GM12878 (cell line): Measurements from ENCODE around the gene FOXJ1. TPM values are rescaled to one million over a fixed set of nuclear protein-coding genes. Genes with fewer than 3 reads are reported as not detected.

Source experiments
- ATAC-seq: fragments of 200-7000 bp; cut with Tn5 transposase; 3 replicates; pipeline ENCODE4 v1.9.1; 2020; ENCODE audit warnings: mild to moderate bottlenecking, moderate library complexity
- BruUV-seq: library from RNA; stranded (reverse); fragments of 400-500 nt; replicated peaks from 2 replicates; lab custom pipeline; 2021; lab: Mats Ljungman, UMichigan
- CTCF ChIA-PET: fragments of 300-600 bp; sonication (Branson Sonifier 250); formaldehyde crosslinking; extraction: SDS; loops from one replicate; lab custom pipeline; 2021; ENCODE audit warnings: inconsistent platforms; lab: Yijun Ruan, JAX
- POLR2A ChIA-PET: fragments of 350-600 bp; formaldehyde crosslinking; extraction: SDS; loops from one replicate; lab custom pipeline; 2021; ENCODE audit warnings: inconsistent platforms; lab: Charles Lee
- RAD21 ChIA-PET: fragments of 300-600 bp; sonication (Branson Sonifier 250); formaldehyde crosslinking; loops from one replicate; lab custom pipeline; 2023; ENCODE audit warnings: antibody characterized with exemption; ENCODE audit not compliant: unreplicated experiment; lab: Charles Lee
- SMC1A ChIA-PET: fragments of 300-600 bp; sonication (Branson Sonifier 250); formaldehyde crosslinking; loops from one replicate; lab custom pipeline; 2023; ENCODE audit not compliant: unreplicated experiment, uncharacterized antibody; lab: Charles Lee
- DNase-seq: peaks from one replicate; pipeline ENCODE4 v3.0.0-alpha.2; 2011; ENCODE audit warnings: low read depth, low spot score
- FAIRE-seq: peaks from 3 replicates; lab custom pipeline; 2011; peaks lifted over from hg19 to GRCh38; lab: Jason Lieb, UNC
- H2AFZ ChIP-seq: 2 replicates; pipeline ENCODE4 v1.6.0; 2011; ENCODE audit warnings: low read depth, low read length, control low read depth; ENCODE audit not compliant: control insufficient read depth
- H3K27ac ChIP-seq: 2 replicates; pipeline ENCODE4 v1.5.1; 2011; ENCODE audit warnings: control low read depth; ENCODE audit not compliant: control insufficient read depth, insufficient read depth
- H3K27me3 ChIP-seq, 2 experiments: replicated peaks in 1 of 2; 2 replicates each; pipeline versions ENCODE4 v1.6.0 to v1.6.1; 2011; ENCODE audit warnings: low read length in 1 of 2; ENCODE audit not compliant: control insufficient read depth in 2 of 2, insufficient read depth in 2 of 2
- H3K36me3 ChIP-seq, 2 experiments: 2 replicates each; pipeline ENCODE4 v1.5.1; 2011; ENCODE audit warnings: low read length in 1 of 2; ENCODE audit not compliant: control insufficient read depth in 2 of 2, insufficient read depth in 2 of 2
- H3K4me1 ChIP-seq: 2 replicates; pipeline ENCODE4 v1.6.1; 2011; ENCODE audit warnings: mild to moderate bottlenecking, low read length, moderate library complexity, mixed read lengths; ENCODE audit not compliant: control insufficient read depth, insufficient read depth
- H3K4me2 ChIP-seq: 2 replicates; pipeline ENCODE4 v1.6.0; 2011; ENCODE audit warnings: control low read depth; ENCODE audit not compliant: control insufficient read depth, insufficient read depth
- H3K4me3 ChIP-seq: fragments of 200-600 bp; sonication (generic); 2 replicates; pipeline ENCODE4 v1.5.1; 2016
- H3K79me2 ChIP-seq: 2 replicates; pipeline ENCODE4 v1.6.0; 2011; ENCODE audit warnings: low read length; ENCODE audit not compliant: control insufficient read depth, insufficient read depth
- H3K9ac ChIP-seq: 2 replicates; pipeline ENCODE4 v1.8.0; 2011; ENCODE audit warnings: low read length, control low read depth, mixed read lengths; ENCODE audit not compliant: control insufficient read depth, insufficient read depth
- H3K9me3 ChIP-seq: replicated peaks from 3 replicates; pipeline ENCODE4 v1.5.1; 2011; ENCODE audit warnings: mild to moderate bottlenecking, low read length; ENCODE audit not compliant: control insufficient read depth, insufficient read depth
- H4K20me1 ChIP-seq: 2 replicates; pipeline ENCODE4 v1.6.0; 2011; ENCODE audit not compliant: control insufficient read depth, insufficient read depth
- ATF7 ChIP-seq: fragments of 450-650 bp; IDR thresholded peaks from 2 replicates; pipeline ENCODE4 v1.6.1; 2016; ENCODE audit warnings: low read depth, mild to moderate bottlenecking
- BMI1 ChIP-seq: fragments of 450-650 bp; IDR thresholded peaks from 2 replicates; pipeline ENCODE4 v1.6.1; 2016; ENCODE audit warnings: mild to moderate bottlenecking, moderate library complexity, borderline replicate concordance
- CHD1 ChIP-seq: IDR thresholded peaks from 2 replicates; pipeline ENCODE4 v1.6.1; 2012; ENCODE audit warnings: low read depth, low read length, improper control_type of control experiment
- MXI1 ChIP-seq: fragments of 150-350 bp; IDR thresholded peaks from 2 replicates; pipeline ENCODE4 v1.6.1; 2011; ENCODE audit warnings: low read depth, mild to moderate bottlenecking, inconsistent platforms, low read length, improper control_type of control experiment
- NR2C1 ChIP-seq: fragments of 450-650 bp; IDR thresholded peaks from 2 replicates; pipeline ENCODE4 v1.6.1; 2017; ENCODE audit warnings: antibody characterized with exemption, mild to moderate bottlenecking, moderate library complexity
- PML ChIP-seq: IDR thresholded peaks from 2 replicates; pipeline ENCODE4 v1.6.1; 2012; ENCODE audit warnings: low read length, inconsistent platforms
- RELB ChIP-seq: fragments of 450-650 bp; IDR thresholded peaks from 2 replicates; pipeline ENCODE4 v1.6.1; 2017; ENCODE audit warnings: low read depth, mild to moderate bottlenecking, moderate library complexity
- ZZZ3 ChIP-seq: IDR thresholded peaks from 2 replicates; pipeline ENCODE4 v1.6.1; 2011; ENCODE audit warnings: low read depth; ENCODE audit not compliant: control insufficient read depth, insufficient read length
- WGBS: methylation state at CpG from one replicate; pipeline ENCODE4 v1.1.6; 2016; ENCODE audit warnings: low lambda C conversion rate; ENCODE audit not compliant: insufficient replicate concordance, insufficient coverage; ENCODE audit errors: missing lambda C conversion rate; 5-methylcytosine and 5-hydroxymethylcytosine counted together
- in situ Hi-C: fragments of 300-500 bp; cut with MboI; formaldehyde crosslinking; loops from 9 replicates; pipeline ENCODE4 v1.14.3; 2018; ENCODE audit warnings: mixed read lengths
- intact Hi-C: fragments of 100-400 bp; cut with micrococcal nuclease; formaldehyde crosslinking; loops from one replicate; pipeline ENCODE4 v1.14.2; 2022; ENCODE audit not compliant: unreplicated experiment
- polyA plus RNA-seq, 11 experiments: library from polyadenylated mRNA; depleted of rRNA in 4 of 11; unstranded in 6 of 11; stranded (reverse) in 5 of 11; fragments of >200 nt; fragmentation: Nextera tagmentation in 4 of 11; fragmentation: Illumina TruSeq in 1 of 11; extraction: Ambion mirVana in 4 of 11; extraction: Trizol in 1 of 11; gene quantifications; 1 replicate in 1 of 11; 2 replicates in 10 of 11; pipeline versions ENCODE4 v1.2.1 to v1.2.3, GENCODE V29; 2011 to 2016; ENCODE audit warnings: inconsistent platforms in 2 of 11, missing spikeins in 2 of 11, low read depth in 1 of 11
- total RNA-seq, 4 experiments: library from RNA; depleted of rRNA in 3 of 4; stranded (reverse); fragments of >200 nt in 3 of 4; fragmentation: Illumina TruSeq in 1 of 4; extraction: Trizol in 1 of 4; gene quantifications; 2 replicates each; pipeline versions ENCODE4 v1.2.1 to v1.2.3, GENCODE V29; 2013 to 2021
- TF ChIP-seq, protein P1 (sequence below), 3 experiments: IDR thresholded peaks in 2 of 3; conservative IDR thresholded peaks in 1 of 3; 2 replicates each; pipeline ENCODE4 v1.5.1; 2011; ENCODE audit warnings: low read depth in 3 of 3, low read length in 3 of 3, mild to moderate bottlenecking in 3 of 3, control low read depth in 2 of 3, moderate library complexity in 2 of 3, inconsistent platforms in 1 of 3, mixed read lengths in 1 of 3; ENCODE audit not compliant: control insufficient read depth in 2 of 3, insufficient read depth in 1 of 3; ENCODE audit errors: extremely low read depth in 1 of 3
- TF ChIP-seq, protein P2 (sequence below): IDR thresholded peaks from 2 replicates; pipeline ENCODE4 v1.6.1; 2011; ENCODE audit warnings: low read depth, low read length, improper control_type of control experiment, borderline replicate concordance

Gene FOXJ1
- total and polyA plus RNA-seq, 10 of the 15 experiments (the other 5 are each of a cell fraction or from before 2014, with no cell fraction given) = not detected

DNA sequence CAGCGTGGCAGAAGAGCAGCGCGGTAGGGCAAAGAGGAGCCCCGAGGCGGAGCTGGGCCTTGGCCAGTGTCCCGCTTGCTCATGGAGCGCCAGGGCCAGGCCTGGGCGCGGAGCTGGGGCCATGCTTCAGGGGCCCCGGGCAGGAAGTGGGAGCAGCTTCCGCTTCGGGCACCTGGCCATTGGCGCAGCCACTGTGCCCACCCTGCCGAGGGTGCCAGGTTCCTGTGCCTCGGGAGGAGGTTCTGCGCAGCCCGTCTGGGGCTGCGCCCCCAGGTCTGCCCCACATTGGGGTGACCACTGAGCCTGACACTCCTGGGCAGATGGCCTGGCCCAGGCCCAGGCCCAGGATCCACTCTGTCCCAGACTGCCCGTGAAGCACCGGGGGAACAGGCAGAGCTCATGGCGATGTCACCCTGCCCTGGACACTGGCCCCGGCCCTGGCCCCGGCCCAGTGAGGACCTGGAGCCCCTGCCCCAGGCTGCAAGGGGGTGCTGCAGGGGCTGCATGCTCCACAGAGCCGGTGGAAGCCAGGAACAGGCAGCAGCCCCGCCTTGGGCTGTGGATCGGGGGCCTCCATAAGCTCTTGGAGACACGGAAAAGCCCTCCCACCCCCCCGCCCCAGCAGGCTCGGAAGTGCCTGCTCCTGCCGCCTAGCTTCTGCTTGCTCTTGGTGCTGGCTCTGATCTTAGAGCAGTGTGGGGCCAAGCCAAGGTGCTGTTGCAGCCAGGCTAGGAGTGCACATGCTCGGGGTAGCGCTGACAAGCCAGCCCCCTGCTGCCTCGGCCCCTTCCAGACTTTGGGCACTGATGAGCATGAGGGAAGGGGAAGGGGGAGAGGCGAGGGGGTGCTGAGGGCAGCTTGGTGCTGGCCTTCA lies 35.9 kb upstream of the FOXJ1 start:
- intact Hi-C loops = no loop called here
- CTCF ChIA-PET = interaction anchor here (0.8 to 12.6 kb wide), 6 partner anchors 17 to 104 kb away, joined by 3 to 162 read pairs (median 35); partner anchors contain the start of gene UBALD2
- H4K20me1 ChIP-seq = no peaks in the 10 kb centered on the region
- H3K4me2 ChIP-seq = no peak overlapping the region
- in situ Hi-C loops = no loop called here
- DNase-seq (no peak), ATAC-seq (no peak), FAIRE-seq (no peak)
- no peak overlapping the region for H3K9ac ChIP-seq
- no peaks in the 10 kb centered on the region for H3K36me3 ChIP-seq
- 90% methylated on average over 31 of the region's 34 CpGs for WGBS
- H3K9me3 ChIP-seq = no peaks in the 10 kb centered on the region; the same call in 2 of the 3 replicates
- no peak overlapping the region for H3K4me3 ChIP-seq
- no peak for TF ChIP-seq CHD1
- POLR2A ChIA-PET = interaction anchor here (16.8 kb wide), 1 partner anchor 90 kb away, joined by 427 read pairs; the partner anchor contains the start of gene UBALD2
- no TSS peak for BruUV-seq
- no peak overlapping the region for H2AFZ ChIP-seq
- H3K4me1 ChIP-seq = peaks cover 8% of the 10 kb centered on the region
- RAD21 ChIA-PET = interaction anchor here (0.8 to 17.4 kb wide), 4 partner anchors 53 to 316 kb away, joined by 3 to 419 read pairs (median 64); partner anchors contain the start of gene UBALD2
- no peaks in the 10 kb centered on the region for H3K27me3 ChIP-seq
- H3K79me2 ChIP-seq = no peaks in the 10 kb centered on the region
- SMC1A ChIA-PET = interaction anchor here (1.6 to 5.7 kb wide), 3 partner anchors 35 to 102 kb away, joined by 6 to 77 read pairs (median 20); partner anchors contain the start of gene FOXJ1
- H3K27ac ChIP-seq = no peak overlapping the region

DNA sequence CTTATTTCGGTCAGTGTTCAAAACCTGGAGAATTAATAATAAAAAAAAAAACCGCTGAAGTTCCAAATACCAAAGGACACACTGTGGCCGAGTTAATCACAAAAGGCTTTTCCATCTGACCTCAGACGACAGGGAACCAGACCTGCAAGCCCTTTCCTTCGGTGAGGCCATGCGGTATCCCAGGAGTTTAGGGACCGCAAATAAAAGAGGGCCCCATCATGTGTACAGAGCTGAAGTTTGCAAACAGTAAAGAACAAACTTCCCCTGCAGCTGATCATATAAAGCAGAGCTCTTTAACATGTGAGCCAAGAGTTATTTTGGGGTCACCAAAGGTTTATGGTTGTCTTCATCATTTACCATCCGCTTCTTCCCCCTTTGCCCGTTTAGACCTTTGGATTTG lies 33.0 kb upstream of the FOXJ1 start:
- Histone ChIP-seq H3K79me2 (no peaks in the 10 kb centered on the region), H3K4me1 (no peaks in the 10 kb centered on the region), H3K9ac (no peak overlapping the region), H3K9me3 (no peaks in the 10 kb centered on the region; the same call in 2 of the 3 replicates)
- no peak for DNase-seq
- FAIRE-seq = no peak
- 96% methylated on average over 9 of the region's 9 CpGs for WGBS
- TF ChIP-seq ATF7 = no peak
- no peak for TF ChIP-seq MXI1
- TF ChIP-seq ZZZ3 = no peak
- TF ChIP-seq BMI1 = no peak
- TF ChIP-seq RELB = no peak
- TF ChIP-seq PML = no peak
- no peak for TF ChIP-seq NR2C1
- TF ChIP-seq, protein P1, sequence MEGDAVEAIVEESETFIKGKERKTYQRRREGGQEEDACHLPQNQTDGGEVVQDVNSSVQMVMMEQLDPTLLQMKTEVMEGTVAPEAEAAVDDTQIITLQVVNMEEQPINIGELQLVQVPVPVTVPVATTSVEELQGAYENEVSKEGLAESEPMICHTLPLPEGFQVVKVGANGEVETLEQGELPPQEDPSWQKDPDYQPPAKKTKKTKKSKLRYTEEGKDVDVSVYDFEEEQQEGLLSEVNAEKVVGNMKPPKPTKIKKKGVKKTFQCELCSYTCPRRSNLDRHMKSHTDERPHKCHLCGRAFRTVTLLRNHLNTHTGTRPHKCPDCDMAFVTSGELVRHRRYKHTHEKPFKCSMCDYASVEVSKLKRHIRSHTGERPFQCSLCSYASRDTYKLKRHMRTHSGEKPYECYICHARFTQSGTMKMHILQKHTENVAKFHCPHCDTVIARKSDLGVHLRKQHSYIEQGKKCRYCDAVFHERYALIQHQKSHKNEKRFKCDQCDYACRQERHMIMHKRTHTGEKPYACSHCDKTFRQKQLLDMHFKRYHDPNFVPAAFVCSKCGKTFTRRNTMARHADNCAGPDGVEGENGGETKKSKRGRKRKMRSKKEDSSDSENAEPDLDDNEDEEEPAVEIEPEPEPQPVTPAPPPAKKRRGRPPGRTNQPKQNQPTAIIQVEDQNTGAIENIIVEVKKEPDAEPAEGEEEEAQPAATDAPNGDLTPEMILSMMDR (IDR thresholded peaks at IDR 0.05 in 2 of 3, conservative IDR thresholded peaks at IDR 0.05 in 1 of 3; ENCODE audit: control insufficient read depth in 2 of 3, extremely low read depth in 1 of 3, insufficient read depth in 1 of 3, low read depth in 3 of 3, low read length in 3 of 3) = no peak
- TF ChIP-seq, protein P2, sequence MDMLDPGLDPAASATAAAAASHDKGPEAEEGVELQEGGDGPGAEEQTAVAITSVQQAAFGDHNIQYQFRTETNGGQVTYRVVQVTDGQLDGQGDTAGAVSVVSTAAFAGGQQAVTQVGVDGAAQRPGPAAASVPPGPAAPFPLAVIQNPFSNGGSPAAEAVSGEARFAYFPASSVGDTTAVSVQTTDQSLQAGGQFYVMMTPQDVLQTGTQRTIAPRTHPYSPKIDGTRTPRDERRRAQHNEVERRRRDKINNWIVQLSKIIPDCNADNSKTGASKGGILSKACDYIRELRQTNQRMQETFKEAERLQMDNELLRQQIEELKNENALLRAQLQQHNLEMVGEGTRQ = no peak
- TF ChIP-seq, all 136 proteins: peak for 0
- no peak overlapping the region for H3K27ac ChIP-seq
- in situ Hi-C loops = no loop called here
- no TSS peak for BruUV-seq
- no peak for ATAC-seq
- ChIA-PET RAD21 (interaction anchor here (0.6 kb wide), 1 partner anchor 376 kb away, joined by 3 read pairs; no protein-coding TSS in a partner anchor), POLR2A (interaction anchor here (0.6 kb wide), 2 partner anchors 22 to 258 kb away, joined by 3 read pairs; no protein-coding TSS in a partner anchor), CTCF (interaction anchor here (0.6 to 12.6 kb wide), 6 partner anchors 8 to 107 kb away, joined by 3 to 134 read pairs (median 4); no protein-coding TSS in a partner anchor), SMC1A (no interaction called here)
- no peak overlapping the region for H3K4me3 ChIP-seq
- intact Hi-C loops = no loop called here
- H3K4me2 ChIP-seq = no peak overlapping the region
- H3K27me3 ChIP-seq = no peaks in the 10 kb centered on the region
- no peak overlapping the region for H2AFZ ChIP-seq
- no peaks in the 10 kb centered on the region for H3K36me3 ChIP-seq
- no peaks in the 10 kb centered on the region for H4K20me1 ChIP-seq
